ENCODE data around the gene PDE8B.
"Not testable (repeated sequence)": the region's sequence is repeated elsewhere in the genome, so short reads cannot be mapped to it uniquely, and the experiment has no call there.

Gene PDE8B

DNA sequence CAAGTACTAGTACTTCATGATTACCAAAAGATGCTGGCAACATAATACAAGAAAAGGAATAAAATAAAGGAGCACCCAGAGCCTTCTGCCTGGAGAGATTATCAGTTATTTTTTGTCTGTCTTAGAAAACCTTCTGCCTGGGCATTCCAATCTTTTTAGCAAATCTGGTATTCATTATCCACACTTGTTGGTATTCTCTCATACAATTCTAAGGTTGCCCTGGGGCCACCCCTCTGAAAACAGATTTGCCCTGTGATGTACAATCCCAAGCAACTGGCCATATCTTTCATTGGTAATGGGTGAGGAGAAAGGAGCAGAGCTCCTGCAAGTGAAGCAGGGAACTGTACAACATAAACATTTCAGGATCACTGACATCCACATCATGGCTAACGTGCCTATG, 233.9 kb downstream of the PDE8B start:
- DNase-seq (ENCODE audit: low spot score) = no peak

DNA sequence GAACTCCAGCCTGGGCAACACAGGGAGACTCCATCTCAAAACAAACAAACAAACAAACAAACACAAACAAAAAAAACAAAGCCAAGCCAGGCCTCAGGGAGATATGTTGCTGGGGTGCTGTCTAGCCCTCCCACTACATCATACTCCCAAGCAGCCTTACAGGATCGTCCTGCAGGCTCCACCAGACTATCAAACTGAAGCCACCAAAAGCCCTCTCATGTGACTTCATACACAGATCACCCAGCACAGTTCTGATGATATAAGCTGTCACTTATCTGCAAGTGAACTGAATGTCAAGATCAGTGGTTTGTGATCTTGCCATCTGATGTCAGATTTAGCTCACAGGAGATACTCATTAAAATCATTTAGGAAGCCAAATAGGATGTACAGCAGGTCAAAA, 238.4 kb downstream of the PDE8B start:
- no peak for DNase-seq (ENCODE audit: low spot score)

DNA sequence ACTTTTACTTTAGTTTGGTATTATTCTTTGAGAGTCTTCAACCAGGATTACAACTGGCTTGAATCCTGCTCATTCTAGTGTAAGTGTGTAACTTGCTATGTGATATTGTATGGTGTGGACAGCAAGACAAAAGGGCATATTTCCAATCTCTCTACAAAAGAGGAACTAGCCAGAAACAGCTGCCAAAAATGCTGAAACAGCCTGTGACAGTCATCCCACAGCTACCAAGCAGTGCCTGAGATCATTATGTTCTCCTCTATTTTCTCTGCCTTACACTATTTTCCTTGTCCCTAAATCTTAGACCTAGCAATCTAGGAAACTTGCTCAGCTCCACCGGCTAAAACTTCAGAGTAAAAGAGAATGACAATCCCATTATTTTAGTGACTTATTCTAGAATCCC, 238.8 kb downstream of the PDE8B start:
- no peak for DNase-seq (ENCODE audit: low spot score)

DNA sequence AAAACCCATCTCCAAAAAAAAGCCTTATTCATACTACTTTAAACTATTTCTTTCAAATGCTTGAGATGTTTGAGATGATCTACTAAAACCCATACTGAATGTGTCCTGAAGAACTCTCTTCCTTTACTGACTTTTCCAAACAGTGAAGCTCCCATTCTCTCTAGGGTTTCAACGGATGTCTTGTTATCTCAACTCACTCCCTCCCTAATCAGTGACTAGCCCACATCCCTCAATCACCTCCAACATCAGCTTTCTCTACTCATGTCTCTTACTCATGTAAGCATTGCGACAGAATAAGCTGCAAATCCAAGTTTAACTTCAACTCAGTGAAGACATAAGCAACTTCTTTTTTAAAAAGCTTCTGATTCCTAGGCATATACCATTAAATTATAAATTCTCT, 239.5 kb downstream of the PDE8B start:
- no peak for DNase-seq (ENCODE audit: low spot score)

DNA sequence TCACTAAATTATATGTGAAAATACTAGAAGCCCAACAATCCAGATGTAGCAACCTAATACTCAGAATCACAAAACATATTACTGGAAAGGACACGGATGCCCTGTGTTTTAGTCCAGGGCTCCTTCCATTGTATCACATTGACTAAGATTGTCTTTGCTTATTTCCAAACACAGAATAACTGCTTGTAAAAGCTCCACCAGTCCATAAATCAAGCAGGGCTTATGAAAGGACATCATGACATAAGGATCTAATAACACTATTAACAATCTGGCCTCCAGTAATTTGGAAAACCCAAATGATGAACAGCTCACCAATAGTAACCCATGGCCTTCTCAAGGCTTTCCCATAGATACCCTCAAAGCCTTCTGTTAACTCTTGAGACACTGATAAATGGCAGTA, 241.9 kb downstream of the PDE8B start:
- no peak for DNase-seq (ENCODE audit: low spot score)

DNA sequence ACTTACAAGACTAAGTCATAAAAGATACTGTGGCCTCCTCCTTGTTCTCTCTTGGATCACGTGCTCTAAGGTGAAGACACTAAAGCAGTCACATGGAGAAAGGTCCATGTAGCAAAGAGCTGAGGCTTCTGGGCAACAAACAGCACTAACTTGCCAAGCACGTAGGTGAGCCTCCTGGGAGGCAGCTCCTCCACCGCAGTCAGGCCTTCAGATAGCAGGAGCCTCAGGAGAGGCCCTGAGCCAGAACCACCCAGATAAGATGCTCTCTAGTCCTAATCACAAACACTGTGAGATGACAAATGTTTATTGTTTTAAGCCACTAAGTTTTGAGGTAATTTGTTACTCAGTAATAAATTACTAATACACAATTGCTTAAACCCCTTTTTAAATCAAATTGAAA, 243.6 kb downstream of the PDE8B start:
- no peak for DNase-seq (ENCODE audit: low spot score)

DNA sequence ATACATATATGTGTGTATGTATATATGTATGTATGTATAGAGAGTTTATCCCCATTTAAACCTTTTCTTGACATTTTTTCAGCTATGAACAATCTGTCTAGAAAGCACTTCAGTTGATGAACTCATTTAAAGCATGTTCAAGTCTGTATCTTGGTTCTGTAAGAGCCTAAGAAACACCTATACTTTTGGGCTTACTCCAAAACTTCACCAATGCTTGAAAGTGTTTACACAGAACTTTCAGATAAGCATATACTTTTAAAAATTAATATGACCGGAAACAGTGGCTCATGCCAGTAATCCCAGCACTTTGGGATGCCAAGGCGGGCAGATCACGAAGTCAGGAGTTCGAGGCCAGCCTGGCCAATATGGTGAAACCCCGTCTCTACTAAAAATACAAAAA, 250.8 kb downstream of the PDE8B start:
- DNase-seq (ENCODE audit: low spot score) = no peak

DNA sequence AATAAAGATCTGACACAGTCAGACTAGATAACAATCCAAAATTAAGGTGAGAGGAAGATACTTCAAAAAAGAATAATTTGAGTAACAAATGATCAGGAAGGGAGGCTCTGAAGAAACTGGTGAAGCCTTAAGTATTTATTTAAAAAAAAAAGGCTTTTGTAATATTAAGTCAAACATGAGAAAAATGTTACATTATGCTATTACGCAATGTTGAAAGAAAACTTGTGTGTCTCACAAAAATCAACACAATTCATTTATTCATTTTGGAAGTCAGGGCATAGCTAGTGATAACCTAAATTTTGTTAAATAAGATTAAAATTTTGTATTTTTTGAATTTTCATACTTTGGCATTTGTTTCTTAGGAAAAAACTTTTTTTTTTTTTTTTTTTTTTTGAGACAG, 253.4 kb downstream of the PDE8B start:
- DNase-seq (ENCODE audit: low spot score) = no peak

DNA sequence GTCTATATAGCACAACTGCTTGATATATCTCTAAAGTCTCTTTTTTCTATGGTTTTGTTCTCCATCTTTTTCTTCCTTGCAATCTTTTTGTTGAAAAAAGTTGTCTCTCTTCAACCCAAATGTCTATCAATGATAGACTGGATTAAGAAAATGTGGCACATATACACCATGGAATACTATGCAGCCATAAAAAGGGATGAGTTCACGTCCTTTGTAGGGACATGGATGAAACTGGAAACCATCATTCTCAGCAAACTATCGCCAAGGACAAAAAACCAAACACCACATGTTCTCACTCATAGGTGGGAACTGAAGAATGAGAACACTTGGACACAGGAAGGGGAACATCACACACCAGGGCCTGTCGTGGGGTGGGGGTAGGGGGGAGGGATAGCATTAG, 258.4 kb downstream of the PDE8B start:
- DNase-seq (ENCODE audit: low spot score) = not testable (repeated sequence)

DNA sequence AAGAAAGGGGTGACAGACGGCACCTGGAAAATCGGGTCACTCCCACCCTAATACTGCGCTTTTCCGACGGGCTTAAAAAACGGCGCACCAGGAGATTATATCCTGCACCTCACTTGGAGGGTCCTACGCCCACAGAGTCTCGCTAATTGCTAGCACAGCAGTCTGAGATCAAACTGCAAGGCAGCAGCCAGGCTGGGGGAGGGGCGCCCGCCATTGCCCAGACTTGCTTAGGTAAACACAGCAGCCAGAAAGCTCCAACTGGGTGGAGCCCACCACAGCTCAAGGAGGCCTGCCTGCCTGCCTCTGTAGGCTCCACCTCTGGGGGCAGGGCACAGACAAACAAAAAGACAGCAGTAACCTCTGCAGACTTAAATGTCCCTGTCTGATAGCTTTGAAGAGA, 264.6 kb downstream of the PDE8B start:
- not testable (repeated sequence) for DNase-seq (ENCODE audit: low spot score)
